ENCODE data around the gene MTCH1.

The MTCH1 gene

GRCh38 chr6:36989264-36989663 lies 3.3 kb upstream of the MTCH1 start:
- DNase-seq, result no peak

- DNase-seq, result no peak
Measured at GRCh38 chr6:36986704-36987047, 680 bp upstream of the MTCH1 start.

GRCh38 chr6:36985417-36985807 lies 584 bp downstream of the MTCH1 start:
- DNase-seq, result no peak

GRCh38 chr6:36984581-36985416 lies 1.2 kb downstream of the MTCH1 start:
- DNase-seq, result peak; percentile 62

GRCh38 chr6:36983538-36983937 lies 2.5 kb downstream of the MTCH1 start:
- no peak for DNase-seq

- DNase-seq, result no peak
Measured at GRCh38 chr6:36980876-36981619, 4.9 kb downstream of the MTCH1 start.

GRCh38 chr6:36980129-36980528 lies 5.9 kb downstream of the MTCH1 start:
- no peak for DNase-seq

GRCh38 chr6:36979347-36979742 lies 6.7 kb downstream of the MTCH1 start:
- no peak for DNase-seq

- DNase-seq, result no peak
Measured at GRCh38 chr6:36978421-36979346, 7.3 kb downstream of the MTCH1 start.

- no peak for DNase-seq
Measured at GRCh38 chr6:36977470-36977941, 8.5 kb downstream of the MTCH1 start.

- DNase-seq, result no peak
Measured at GRCh38 chr6:36976931-36977330, 9.1 kb downstream of the MTCH1 start.

- no peak for DNase-seq
Measured at GRCh38 chr6:36976509-36976908, 9.5 kb downstream of the MTCH1 start.

GRCh38 chr6:36976007-36976264 lies 10.1 kb downstream of the MTCH1 start:
- DNase-seq, result no peak

- no peak for DNase-seq
Measured at GRCh38 chr6:36975231-36976006, 10.6 kb downstream of the MTCH1 start.

- no peak for DNase-seq
Measured at GRCh38 chr6:36973647-36974046, 12.3 kb downstream of the MTCH1 start.

- DNase-seq, result no peak
Measured at GRCh38 chr6:36973190-36973589, 12.8 kb downstream of the MTCH1 start.

- no peak for DNase-seq
Measured at GRCh38 chr6:36971921-36972673, 13.9 kb downstream of the MTCH1 start.

GRCh38 chr6:36970892-36971842 lies 14.8 kb downstream of the MTCH1 start:
- DNase-seq, result no peak

- DNase-seq, result no peak
Measured at GRCh38 chr6:36969988-36970891, 15.8 kb downstream of the MTCH1 start.
